ENCODE measurements around the gene ASGR2.

Gene ASGR2

GRCh38 chr17:7058831-7059447, 55.7 kb downstream of the ASGR2 start:
- no peak for DNase-seq

GRCh38 chr17:7056386-7056785, 58.2 kb downstream of the ASGR2 start:
- no peak for DNase-seq

Data from NCI-H774 (cell line).